Adrenal gland (tissue), 19 donors: Measurements from ENCODE around the gene ADAM15. TPM values are rescaled to one million over a fixed set of nuclear protein-coding genes. Genes with fewer than 3 reads are reported as not detected.

ENCODE experiments used
- DNase-seq, 7 donors: peaks; one replicate each; pipeline ENCODE4 v3.0.0-alpha.2; 2019 to 2020
- H3K27ac ChIP-seq, 5 donors: fragments of 200-600 bp; sonication (generic) in 4 of 5; 1 replicate in 3 of 5; 2 replicates in 2 of 5; pipeline versions ENCODE4 v1.5.1 to v1.8.0; 2016 to 2020; ENCODE audit warnings: mild to moderate bottlenecking in 1 of 5
- H3K27me3 ChIP-seq: fragments of 200-600 bp; 2 replicates; pipeline ENCODE4 v1.8.0; 2021
- H3K36me3 ChIP-seq, 2 donors: fragments of 200-600 bp; replicated peaks in 1 of 2; 1 replicate in 1 of 2; 2 replicates in 1 of 2; pipeline versions ENCODE4 v1.5.1 to v1.8.0; 2018 to 2022
- H3K4me1 ChIP-seq, 2 donors: fragments of 200-600 bp; replicated peaks in 1 of 2; 1 replicate in 1 of 2; 2 replicates in 1 of 2; pipeline versions ENCODE4 v1.5.1 to v1.8.0; 2018 to 2021
- H3K4me3 ChIP-seq, 4 donors: fragments of 200-600 bp; sonication (generic) in 3 of 4; one replicate each; pipeline ENCODE4 v1.5.1; 2016 to 2018
- H3K9me3 ChIP-seq, 3 donors: fragments of 200-600 bp; sonication (generic) in 1 of 3; replicated peaks in 1 of 3; 1 replicate in 2 of 3; 2 replicates in 1 of 3; pipeline versions ENCODE4 v1.5.1 to v1.8.0; 2016 to 2021
- POLR2A ChIP-seq, 2 donors: fragments of 450-650 bp; IDR thresholded peaks; one replicate each; pipeline ENCODE4 v1.6.1; 2017; ENCODE audit warnings: antibody characterized with exemption in 2 of 2, mild to moderate bottlenecking in 2 of 2, moderate library complexity in 1 of 2
- WGBS, 4 donors: extraction: QIAGEN DNeasy Blood & Tissue Kit in 2 of 4; methylation state at CpG; one replicate each; pipeline versions ENCODE4 v1.1.5 to v1.1.7; 2013 to 2017; 5-methylcytosine and 5-hydroxymethylcytosine counted together
- intact Hi-C, 2 donors: fragments of 100-400 bp; cut with DNase I; formaldehyde crosslinking; loops; one replicate each; pipeline versions ENCODE4 v1.14.1 to v1.15.0; 2022 to 2023
- long read RNA-seq, 10 donors: library from polyadenylated mRNA in 3 of 10; unstranded in 2 of 10; stranded (forward) in 1 of 10; transcript quantifications; one replicate each; pipeline ENCODE4 v2.0.0 and lab custom pipeline, GENCODE V29; 2021 to 2026
- polyA plus RNA-seq, 3 donors: library from polyadenylated mRNA; stranded (reverse); fragments of 200-250 nt in 2 of 3; fragments of 350-450 nt in 1 of 3; fragmentation: Illumina TruSeq in 1 of 3; extraction: RNeasy Lipid Tissue Mini Kit (QIAGEN cat#74804) in 1 of 3; gene quantifications; one replicate each; pipeline ENCODE4 v1.2.3, GENCODE V29; 2013 to 2014
- total RNA-seq, 9 donors: library from RNA; depleted of rRNA in 4 of 9; stranded (reverse); fragments of >200 nt in 4 of 9; fragments of 120-200 nt in 1 of 9; fragmentation: NEBNext Ultra II Directional in 1 of 9; extraction: Animal tissue kit (Norgen Biotek cat#: 25700) in 1 of 9; gene quantifications; one replicate each; pipeline versions ENCODE4 v1.1.0 to v1.2.4, GENCODE V29; 2013 to 2023
- TF ChIP-seq, protein P1 (sequence below), 6 experiments: fragments of 450-650 bp in 4 of 6; fragments of 200-600 bp in 2 of 6; sonication (generic) in 1 of 6; IDR thresholded peaks; 1 replicate in 5 of 6; 2 replicates in 1 of 6; pipeline versions ENCODE4 v1.5.1 to v1.8.0; 2016 to 2021; ENCODE audit warnings: antibody characterized with exemption in 6 of 6, mild to moderate bottlenecking in 2 of 6, moderate library complexity in 1 of 6
- donor health status: healthy with polysubstance abuse.
- donor health status: Bipolar disorder and iron deficiency.
- donor health status: DM: yes; HTN: yes; CAD: no.
- donor health status: DM: no; HTN: no; CAD: no.
- donor health status: DM: no; HTN: no; CAD: no.
- donor health status: DM: yes; HTN: yes; CAD: no.

ADAM15 gene, protein sequence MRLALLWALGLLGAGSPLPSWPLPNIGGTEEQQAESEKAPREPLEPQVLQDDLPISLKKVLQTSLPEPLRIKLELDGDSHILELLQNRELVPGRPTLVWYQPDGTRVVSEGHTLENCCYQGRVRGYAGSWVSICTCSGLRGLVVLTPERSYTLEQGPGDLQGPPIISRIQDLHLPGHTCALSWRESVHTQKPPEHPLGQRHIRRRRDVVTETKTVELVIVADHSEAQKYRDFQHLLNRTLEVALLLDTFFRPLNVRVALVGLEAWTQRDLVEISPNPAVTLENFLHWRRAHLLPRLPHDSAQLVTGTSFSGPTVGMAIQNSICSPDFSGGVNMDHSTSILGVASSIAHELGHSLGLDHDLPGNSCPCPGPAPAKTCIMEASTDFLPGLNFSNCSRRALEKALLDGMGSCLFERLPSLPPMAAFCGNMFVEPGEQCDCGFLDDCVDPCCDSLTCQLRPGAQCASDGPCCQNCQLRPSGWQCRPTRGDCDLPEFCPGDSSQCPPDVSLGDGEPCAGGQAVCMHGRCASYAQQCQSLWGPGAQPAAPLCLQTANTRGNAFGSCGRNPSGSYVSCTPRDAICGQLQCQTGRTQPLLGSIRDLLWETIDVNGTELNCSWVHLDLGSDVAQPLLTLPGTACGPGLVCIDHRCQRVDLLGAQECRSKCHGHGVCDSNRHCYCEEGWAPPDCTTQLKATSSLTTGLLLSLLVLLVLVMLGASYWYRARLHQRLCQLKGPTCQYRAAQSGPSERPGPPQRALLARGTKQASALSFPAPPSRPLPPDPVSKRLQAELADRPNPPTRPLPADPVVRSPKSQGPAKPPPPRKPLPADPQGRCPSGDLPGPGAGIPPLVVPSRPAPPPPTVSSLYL
- total RNA-seq (10 to 100 TPM; 11.6 to 84.2 (median 58.3) TPM), polyA plus RNA-seq (100 to 1,000 TPM in 2 of 3 donors, 10 to 100 TPM in 1; 16.1 to 269 (median 240) TPM)
- long read RNA-seq, donor 1, partial matches to known transcripts = 0 of 1 reads
- long read RNA-seq, donor 1, other reads (novel, unspliced or antisense) = 0 of 1 reads
- long read RNA-seq, donor 2, partial matches to known transcripts = 0 of 2 reads
- long read RNA-seq, donor 2, other reads (novel, unspliced or antisense) = 0 of 2 reads
- long read RNA-seq, donor 3, partial matches to known transcripts = 0 of 1 reads
- long read RNA-seq, donor 3, other reads (novel, unspliced or antisense) = 0 of 1 reads
- long read RNA-seq, donor 4, transcript ADAM15-201 (21 exons, 2,799 nt) = major isoform, 8 of 13 reads
- long read RNA-seq, donor 4, partial matches to known transcripts = 2 of 13 reads
- long read RNA-seq, donor 4, other reads (novel, unspliced or antisense) = 1 of 13 reads
- long read RNA-seq, donor 5, transcript ADAM15-201 (21 exons, 2,799 nt) = major isoform, 36 of 71 reads
- long read RNA-seq, donor 5, partial matches to known transcripts = 11 of 71 reads
- long read RNA-seq, donor 5, other reads (novel, unspliced or antisense) = 14 of 71 reads
- long read RNA-seq, donor 6, partial matches to known transcripts = 7 of 16 reads
- long read RNA-seq, donor 6, other reads (novel, unspliced or antisense) = 1 of 16 reads
- long read RNA-seq, donor 7, partial matches to known transcripts = 0 of 1 reads
- long read RNA-seq, donor 7, other reads (novel, unspliced or antisense) = 0 of 1 reads
- long read RNA-seq, donor 8, partial matches to known transcripts = 0 of 1 reads
- long read RNA-seq, donor 8, other reads (novel, unspliced or antisense) = 0 of 1 reads
- long read RNA-seq, donor 9, partial matches to known transcripts = 0 of 3 reads
- long read RNA-seq, donor 9, other reads (novel, unspliced or antisense) = 0 of 3 reads
- long read RNA-seq, donor 10, partial matches to known transcripts = 0 of 6 reads
- long read RNA-seq, donor 10, other reads (novel, unspliced or antisense) = 0 of 6 reads

DNA sequence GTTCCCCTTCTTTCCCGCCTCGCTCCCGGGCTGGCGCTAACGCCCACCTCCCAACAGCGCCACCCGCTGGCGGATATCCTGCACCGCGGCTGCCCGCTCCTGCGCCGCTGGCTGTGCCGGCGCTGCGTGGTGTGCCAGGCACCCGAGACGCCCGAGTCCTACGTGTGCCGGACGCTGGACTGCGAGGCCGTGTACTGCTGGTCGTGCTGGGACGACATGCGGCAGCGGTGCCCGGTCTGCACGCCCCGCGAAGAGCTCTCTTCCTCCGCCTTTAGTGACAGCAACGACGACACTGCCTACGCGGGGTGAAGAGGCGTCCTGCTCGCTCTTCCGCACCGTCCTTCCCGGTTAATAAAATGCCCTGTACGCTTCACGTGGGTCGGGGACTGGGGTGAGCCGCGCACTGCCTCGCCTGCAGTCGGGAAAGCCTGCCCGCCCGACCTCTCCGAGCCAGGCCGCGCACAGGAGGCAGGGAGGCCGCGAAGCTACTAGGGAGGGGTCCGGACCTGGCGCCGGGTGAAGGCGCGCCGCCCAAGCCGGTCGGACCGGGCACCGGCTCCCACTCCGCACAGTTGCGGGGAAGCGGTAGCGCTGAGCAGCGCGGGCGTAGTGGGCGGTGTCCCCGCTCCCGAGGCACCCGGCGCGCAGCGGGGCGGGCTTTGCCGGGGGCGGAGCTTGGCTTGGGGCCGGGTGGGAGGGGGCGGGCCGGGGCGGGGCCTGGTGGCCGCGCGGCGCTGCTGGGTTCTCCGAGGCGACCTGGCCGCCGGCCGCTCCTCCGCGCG lies at the start of gene ADAM15:
TSS of gene ADAM15 (plus strand) at position 757 of the 782 bp plus-strand sequence. CDS start 71 bp downstream, outside the sequence.
- peak in 1 of 2 donors; percentile 68 for TF ChIP-seq POLR2A (IDR thresholded peaks at IDR 0.05)
- TF ChIP-seq, protein P1, sequence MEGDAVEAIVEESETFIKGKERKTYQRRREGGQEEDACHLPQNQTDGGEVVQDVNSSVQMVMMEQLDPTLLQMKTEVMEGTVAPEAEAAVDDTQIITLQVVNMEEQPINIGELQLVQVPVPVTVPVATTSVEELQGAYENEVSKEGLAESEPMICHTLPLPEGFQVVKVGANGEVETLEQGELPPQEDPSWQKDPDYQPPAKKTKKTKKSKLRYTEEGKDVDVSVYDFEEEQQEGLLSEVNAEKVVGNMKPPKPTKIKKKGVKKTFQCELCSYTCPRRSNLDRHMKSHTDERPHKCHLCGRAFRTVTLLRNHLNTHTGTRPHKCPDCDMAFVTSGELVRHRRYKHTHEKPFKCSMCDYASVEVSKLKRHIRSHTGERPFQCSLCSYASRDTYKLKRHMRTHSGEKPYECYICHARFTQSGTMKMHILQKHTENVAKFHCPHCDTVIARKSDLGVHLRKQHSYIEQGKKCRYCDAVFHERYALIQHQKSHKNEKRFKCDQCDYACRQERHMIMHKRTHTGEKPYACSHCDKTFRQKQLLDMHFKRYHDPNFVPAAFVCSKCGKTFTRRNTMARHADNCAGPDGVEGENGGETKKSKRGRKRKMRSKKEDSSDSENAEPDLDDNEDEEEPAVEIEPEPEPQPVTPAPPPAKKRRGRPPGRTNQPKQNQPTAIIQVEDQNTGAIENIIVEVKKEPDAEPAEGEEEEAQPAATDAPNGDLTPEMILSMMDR (IDR thresholded peaks at IDR 0.05) = peak; percentile 83 to 94 (median 87)

DNA sequence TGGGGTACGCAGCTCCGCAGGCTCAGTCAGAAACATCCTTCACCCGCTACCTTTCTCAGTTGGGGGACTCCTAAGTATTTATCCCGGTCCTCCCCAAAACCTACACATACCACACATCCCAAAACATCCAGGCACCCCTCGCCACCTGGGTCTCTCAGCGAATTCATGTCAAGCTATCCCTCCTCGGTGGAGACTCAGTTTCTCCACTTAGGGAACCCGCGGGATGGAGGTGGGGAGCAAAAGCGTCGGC lies 49.8 kb upstream of the ADAM15 start:
- no peaks in the 10 kb centered on the region for H3K9me3 ChIP-seq
- H3K4me3 ChIP-seq = peak overlapping the region; percentile 14 to 73 (median 52)
- H3K27ac ChIP-seq = peak overlapping the region; percentile 87 to 99 (median 96)
- H3K4me1 ChIP-seq = peaks cover 36 to 39% of the 10 kb centered on the region in 2 donors
- intact Hi-C loops = loop anchor here in 1 of 2 donors (5.0 kb wide), 1 partner anchor 34 kb away; no protein-coding TSS in a partner anchor
- WGBS, 4 donors = 0% methylated on average over 5 to 11 of the region's 11 CpGs
- H3K36me3 ChIP-seq = no peaks in the 10 kb centered on the region
- TF ChIP-seq POLR2A (IDR thresholded peaks at IDR 0.05) = no peak
- TF ChIP-seq, protein P1 (IDR thresholded peaks at IDR 0.05) = no peak
- DNase-seq = no peak
- no peaks in the 10 kb centered on the region for H3K27me3 ChIP-seq

More for the DNA sequence above, at the start of gene ADAM15:
- peak; percentile 77 to 92 (median 88) for DNase-seq
- Histone ChIP-seq H3K27me3 (no peaks in the 10 kb centered on the region), H3K36me3 (peaks cover 0 to 17% of the 10 kb centered on the region in 2 donors), H3K9me3 (no peaks in the 10 kb centered on the region), H3K27ac (peak within 1 kb of the TSS; percentile 79 to 99 (median 88)), H3K4me1 (peaks cover 12 to 26% of the 10 kb centered on the region in 2 donors), H3K4me3 (peak within 1 kb of the TSS; percentile 11 to 82 (median 52))
- 0 to 2% (median 1%) methylated on average over 7 to 99 of the region's 99 CpGs for WGBS, 4 donors
- intact Hi-C loops = no loop called here
